GM19238 (cell line): ENCODE measurements around the gene CUX1.
"Not testable (repeated sequence)": the region's sequence is repeated elsewhere in the genome, so short reads cannot be mapped to it uniquely, and the experiment has no call there.

ENCODE experiments used
- DNase-seq: peaks from one replicate; pipeline ENCODE4 v3.0.0; 2011; ENCODE audit warnings: low spot score; ENCODE audit not compliant: insufficient read length

The CUX1 gene

DNA sequence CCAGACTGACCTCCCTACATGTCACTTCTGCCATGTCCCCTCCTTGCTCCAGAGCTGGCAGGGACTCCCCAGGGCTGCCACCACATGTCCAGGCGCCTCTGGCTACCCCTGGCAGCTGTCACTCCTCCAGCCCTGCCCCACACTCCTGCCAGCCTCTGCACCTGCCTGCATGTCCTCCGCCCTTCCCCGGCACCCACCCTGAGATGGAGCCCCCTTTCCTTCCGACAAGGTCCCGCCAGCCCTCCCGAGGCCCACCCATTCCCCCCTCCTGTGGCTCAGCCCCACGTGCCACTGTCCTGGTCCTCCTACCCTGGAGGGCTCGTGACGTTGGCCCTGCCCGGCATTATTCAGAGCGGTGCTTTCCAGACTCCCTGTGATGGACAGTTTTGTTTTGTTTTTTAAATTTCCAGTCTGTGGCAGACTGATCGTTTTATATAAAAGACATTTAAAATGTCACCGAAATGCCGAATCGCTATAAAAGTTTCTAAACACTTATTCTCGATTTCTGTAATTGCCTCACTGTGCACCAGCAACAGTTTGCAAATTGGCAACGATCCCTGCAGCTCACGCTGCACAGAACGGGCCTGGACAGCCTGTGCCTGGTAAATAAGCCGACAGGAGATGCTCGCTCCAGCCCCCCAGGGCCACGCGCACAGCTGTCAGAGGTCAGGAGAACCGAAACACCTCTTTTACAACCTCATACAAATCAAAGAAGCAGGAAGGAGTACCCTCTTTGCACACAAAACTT lies 358.2 kb downstream of the CUX1 start:
- no peak for DNase-seq

DNA sequence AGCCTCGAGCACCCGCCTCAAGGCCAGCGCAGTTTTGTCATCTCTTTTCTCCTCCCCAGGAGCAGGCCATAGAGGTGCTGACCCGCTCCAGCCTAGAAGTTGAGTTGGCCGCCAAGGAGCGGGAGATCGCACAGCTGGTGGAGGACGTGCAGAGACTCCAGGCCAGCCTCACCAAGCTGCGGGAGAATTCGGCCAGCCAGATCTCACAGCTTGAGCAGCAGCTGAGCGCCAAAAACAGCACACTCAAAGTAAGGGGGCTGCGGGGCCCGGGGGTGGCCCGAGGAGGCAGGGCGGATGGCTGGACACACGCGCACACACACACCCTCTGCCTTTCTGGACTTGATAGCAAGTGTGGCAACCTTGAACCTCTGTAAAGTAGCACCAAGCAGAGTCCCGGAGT lies 361.0 kb downstream of the CUX1 start:
- DNase-seq = no peak

DNA sequence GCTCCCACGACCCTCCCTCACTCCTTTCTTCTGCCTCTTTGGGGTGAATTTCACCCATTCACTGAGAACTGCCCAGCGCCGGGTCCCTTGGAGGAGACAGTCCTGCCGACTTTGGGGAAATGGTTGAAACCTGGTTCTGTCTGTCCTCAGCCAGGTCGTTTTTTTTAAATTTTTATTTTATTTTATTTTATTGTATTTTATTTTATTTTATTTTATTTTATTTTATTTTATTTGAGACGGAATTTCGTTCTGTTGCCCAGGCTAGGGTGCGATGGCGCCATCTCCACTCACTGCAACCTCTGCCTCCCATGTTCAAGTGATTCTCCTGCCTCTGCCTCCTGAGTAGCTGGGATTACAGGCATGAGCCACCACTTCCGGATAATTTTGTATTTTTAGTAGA lies 363.3 kb downstream of the CUX1 start:
- DNase-seq = no peak

DNA sequence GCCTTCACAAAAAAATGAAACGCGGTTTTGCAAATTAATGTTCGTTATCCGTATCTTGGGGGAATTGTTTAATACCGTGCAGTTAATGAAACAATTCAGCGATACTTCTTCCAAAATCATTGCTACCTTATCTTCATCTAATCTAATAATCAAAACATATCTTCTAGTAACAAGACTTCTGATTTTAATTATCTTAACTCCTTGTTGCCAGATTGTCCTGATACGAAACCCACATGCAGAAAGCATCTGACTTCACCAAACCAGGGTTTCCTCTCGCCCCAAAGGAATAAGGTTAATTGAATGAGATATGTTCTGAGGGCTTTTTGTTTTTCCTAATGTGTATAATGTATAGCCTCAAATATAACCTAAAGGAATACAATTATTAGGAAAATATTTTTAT lies 364.1 kb downstream of the CUX1 start:
- DNase-seq = no peak

DNA sequence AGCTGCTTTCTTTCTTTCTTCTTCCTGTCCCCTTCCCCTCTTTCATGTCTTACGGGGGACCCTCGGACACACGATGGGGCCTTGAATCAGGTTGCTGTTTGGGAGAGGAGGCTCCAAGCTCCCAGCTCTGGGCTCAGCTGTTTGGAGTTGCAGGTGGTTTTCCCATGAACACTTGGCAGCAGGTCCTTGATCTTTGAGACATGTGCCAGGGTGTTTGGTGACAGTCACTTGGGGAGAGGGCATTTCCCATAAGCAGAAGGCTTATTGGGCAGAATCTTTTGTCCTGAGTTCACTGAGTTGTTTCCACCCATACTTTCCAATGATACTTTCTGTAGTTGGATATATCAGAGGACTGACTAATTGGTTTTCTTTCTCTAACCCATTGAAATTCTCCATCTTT lies 364.6 kb downstream of the CUX1 start:
- no peak for DNase-seq

DNA sequence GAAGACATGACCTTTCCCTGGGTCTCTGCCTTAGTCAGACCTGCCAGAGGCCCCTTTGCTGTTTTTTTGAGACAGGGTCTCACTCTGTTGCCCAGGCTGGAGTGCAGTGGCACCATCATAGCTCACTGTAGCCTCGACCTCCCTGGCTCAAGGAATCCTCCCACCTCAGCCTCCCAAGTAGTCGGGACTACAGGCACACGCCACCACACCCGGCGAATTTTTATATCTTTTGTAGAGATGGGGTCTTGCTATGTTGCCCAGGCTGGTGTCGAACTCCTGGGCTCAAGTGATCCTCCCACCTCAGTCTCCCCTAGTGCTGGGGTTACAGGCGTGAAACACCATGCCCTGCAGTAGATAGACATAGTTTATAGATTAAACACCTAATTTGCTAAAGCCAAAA lies 366.4 kb downstream of the CUX1 start:
- not testable (repeated sequence) for DNase-seq

DNA sequence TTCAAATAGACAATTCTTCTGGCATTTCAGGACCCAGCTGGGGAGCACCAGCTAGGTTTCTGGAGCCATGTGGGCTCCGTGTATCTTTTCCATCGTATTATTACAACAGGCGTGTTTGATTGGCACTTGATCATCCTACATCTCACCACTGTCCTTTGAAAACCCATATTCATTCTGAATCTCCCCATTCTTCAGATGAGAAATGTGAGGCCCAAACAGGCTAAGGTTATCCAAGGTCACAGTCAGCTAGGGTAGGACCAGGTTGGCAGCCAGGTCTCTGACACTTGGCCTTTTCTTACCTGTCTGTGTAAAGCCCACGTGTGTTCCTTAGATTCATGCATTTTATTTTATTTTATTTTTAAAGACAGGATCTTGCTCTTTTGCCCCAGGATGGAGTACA lies 366.9 kb downstream of the CUX1 start:
- DNase-seq = no peak

DNA sequence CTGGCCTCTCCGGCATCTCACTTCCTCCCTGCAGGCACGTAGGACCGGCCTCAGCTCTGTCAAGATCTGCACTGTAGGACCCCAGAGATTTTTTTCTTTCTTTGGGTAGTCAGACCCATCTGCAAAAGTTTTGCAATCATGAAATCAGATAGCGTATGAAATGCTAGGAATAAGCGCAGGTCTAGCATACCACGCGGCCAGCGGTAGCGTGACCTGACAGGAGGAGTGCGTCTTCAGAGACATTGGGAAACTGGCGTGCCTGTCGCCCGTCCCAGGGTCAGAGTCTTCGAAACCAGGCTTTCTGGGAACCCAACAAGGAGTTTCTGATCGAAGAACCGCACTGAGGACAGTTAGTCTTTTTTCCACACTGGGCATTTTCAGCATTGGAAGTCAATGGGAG lies 368.4 kb downstream of the CUX1 start:
- DNase-seq = no peak

DNA sequence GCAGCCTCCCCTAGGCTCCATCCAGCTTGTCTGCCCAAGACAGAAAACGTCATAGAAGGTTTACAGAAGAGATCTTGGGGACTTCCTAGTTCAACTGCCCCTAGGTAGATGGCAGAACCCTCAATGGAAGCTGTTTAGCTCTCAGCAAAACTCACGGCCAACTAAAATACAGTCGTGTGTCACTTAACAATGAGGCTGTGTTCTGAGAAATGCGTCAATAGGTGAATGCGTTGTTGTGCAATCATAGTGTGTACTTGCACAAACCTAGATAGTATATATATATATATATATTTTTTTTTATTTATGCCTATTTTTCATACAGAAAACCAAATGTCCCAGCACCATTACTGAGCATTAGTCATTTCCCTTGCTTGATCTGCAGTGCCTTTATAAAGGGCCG lies 368.9 kb downstream of the CUX1 start:
- DNase-seq = no peak

DNA sequence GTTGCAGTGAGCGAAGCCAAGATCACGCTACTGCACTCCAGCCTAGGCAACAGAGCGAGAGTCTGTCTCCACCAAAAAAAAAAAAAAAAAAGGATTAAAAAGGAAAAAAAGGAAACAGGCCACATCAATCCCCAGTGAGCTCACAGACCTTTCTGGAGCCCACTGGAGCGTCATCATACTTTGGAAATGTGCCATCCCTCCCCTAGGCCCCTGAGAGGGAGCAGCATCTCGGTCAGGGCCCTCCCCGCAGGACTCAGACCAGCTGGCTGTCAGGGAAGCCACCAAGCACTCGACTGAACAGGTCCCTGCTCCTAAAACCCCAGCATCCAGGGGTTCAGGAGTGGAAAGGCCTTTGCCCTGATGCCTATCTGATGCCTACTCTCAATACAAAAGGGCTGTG lies 371.3 kb downstream of the CUX1 start:
- DNase-seq = no peak

DNA sequence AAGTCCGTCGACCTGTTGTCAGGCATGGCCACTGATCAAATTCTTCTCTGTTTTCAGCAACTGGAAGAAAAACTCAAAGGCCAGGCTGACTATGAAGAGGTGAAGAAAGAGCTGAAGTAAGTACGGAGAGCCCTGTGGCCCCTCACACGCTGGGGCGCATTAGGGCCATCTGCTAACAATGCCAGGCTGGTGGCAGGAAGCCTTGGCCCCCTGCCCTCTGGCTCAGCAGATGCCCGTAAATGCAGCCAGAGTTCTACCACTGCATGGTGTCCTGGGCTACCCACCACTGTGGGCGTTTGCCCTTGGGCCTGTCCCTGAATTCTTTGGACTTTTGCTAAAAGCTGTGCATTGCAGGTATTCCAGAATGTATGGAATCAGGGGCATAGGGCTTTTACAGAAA lies 372.3 kb downstream of the CUX1 start:
- no peak for DNase-seq

DNA sequence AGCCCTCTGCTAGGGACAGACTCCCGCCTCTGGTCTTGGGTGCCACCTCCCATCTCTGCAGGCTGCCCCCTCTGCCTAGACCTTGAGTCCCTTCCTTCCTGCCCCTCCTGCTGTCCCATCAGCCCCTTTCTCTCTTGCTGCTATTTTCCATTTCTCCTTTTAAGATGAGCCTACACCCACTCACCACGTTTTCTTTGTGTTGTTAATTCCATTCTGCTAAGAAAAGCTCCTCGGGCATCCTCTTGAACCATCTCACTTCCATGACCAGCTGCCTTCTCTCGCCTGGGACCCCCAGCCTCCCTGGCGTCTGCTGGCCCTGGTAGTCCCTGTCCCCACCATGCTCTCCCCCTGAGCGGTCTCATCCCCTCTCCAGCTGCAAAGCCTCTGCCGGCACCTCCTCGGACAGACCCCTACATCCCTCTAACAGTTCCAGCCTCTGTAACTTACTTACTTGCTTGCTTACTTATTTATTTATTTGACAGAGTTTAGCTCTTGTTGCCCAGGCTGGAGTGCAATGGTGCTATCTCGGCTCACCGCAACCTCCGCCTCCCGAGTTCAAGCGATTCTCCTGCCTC lies 373.4 kb downstream of the CUX1 start:
- no peak for DNase-seq

DNA sequence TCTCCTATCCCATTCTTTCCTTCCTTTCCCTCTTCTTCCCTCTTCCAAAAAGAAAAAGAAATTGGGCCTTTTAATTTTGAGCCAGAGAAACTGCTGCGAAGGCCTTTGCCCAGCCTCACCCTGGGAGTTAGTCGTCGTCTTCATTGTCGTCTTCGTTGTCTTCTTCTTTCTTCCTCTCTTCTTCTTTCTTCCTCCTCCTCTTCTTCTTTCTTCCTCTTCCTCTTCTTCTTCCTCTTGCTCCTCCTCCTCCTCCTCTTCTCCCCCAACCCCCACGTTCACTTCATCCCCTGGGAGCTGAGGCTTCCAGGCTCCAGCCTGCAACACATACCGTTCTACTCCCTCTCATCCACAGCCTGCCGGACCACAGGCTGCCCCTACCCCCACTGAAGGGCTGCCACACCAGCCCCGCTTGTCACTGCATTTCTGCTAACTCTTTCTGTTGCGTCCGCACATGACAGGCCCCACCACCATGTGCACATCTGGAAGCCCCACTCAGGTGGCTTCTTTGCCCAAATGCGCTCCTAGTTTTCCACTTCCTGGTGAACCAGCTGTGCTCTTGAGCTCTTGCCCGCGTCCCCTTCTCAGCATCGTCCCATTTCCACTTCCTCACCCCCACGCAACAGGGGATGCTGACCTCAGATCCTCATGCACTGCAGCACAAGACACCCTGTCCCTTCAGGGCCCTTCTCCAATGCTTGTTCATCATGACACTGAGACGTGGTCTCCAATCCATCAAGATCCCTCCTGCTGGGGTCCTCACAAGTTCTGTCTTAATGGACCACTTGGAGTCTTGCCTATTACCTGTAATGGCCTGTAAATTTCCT lies 374.3 kb downstream of the CUX1 start:
- no peak for DNase-seq

DNA sequence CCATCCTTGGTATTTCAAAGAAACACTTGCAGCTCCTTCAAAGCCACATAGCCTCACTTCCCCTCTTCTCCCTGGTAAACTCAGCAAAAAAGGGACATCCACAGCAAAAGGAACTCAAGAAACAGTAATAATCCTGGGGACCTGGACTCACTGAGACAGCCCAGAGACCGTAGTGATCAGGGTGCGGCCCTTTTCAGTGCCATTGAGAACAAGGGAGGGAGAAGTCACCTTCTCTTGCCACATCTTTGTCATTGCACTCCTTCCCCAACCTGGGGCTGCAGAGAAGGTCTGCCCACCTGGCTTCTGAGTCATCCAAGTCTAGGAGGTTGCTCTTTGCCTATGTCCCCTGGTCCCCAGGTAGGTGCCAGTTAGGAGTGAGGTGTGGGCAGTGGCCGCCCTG lies 375.4 kb downstream of the CUX1 start:
- DNase-seq = no peak

DNA sequence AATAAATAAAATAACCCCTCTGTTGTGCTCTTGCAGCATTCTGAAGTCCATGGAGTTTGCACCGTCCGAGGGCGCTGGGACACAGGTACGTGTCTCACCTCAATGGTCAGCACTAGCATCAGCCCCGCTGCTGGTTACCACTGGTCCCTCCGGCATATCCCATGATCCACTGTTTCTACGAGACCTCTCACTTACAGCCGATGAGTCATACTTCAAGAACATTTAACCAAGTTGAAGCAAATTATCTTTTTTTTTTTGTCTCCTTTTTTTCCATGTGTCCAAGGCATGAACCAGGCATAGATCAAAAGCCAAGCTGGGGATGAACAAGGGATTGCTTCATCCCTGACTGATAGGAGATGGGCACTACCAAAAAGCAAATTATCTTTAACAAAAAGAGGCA lies 376.4 kb downstream of the CUX1 start:
- DNase-seq = no peak

DNA sequence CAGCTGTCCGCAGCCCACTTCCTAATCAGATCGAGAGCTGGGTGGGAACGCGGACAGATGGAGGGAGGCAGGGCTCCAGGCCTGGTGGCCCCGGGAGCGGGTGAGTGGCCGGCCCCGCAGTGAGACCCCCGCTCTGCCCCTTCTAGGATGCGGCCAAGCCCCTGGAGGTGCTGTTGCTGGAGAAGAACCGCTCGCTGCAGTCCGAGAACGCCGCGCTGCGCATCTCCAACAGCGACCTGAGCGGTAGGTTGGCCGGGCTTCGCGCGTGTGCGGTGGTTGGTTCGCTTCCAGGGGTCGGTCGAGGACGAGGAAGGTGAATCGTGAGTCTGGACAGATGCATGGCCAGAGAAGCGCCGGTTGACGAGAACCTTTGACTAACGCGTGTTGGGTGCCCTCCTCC lies 377.9 kb downstream of the CUX1 start:
- DNase-seq = no peak

DNA sequence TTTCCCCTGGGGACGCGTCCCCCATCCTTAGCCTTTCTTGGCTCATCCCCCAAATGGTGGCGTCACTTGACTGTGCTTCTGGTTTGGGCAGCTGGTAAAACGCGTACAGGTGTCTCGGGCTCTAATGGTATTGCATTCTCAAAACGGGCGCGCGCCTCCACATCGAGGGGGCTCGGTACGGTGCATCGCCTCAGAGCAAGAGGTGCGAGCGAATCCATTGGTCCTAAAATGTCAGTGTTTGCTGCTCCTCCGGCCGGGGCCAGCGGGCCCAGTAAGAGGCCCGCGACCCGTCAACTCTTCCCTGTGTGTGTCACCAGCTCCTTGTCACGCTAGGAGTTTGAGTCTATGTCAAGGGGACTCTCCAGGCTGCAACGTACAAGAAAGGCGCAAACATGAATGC lies 378.6 kb downstream of the CUX1 start:
- no peak for DNase-seq

DNA sequence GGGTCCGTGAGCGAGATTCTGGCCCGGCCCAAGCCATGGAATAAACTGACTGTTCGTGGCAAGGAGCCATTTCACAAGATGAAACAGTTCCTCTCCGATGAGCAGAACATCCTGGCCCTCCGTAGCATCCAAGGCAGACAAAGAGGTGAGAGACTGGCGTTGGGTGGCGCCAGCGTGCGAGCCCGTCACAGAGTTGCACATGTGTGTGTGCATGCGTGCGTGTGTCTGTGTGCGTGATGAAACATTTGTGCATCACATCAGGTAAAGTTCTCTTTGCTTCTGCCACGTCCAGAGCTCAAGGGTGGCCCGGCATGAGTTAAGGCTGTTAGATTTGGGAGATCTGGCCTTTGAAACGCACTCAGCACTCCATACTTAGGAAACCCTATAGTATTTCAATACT lies 379.7 kb downstream of the CUX1 start:
- no peak for DNase-seq

DNA sequence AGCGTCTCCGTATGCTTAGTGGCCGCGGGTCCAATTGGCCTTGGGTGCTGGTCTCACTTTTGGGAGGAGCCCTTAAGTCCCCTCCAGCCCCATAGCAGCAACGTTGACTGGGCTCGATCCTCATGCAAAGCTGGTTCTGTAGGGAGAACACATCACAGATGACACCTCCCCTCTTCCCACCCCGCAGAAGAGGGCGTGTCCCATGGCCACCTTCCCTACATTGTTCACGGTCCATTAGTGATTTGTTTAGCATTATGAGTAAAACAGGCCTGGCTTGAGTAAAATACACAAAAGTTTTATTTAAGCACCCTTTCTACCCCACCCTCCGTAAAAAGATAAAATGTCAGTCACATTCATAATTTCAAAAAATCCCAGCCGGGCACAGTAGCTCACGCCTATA lies 380.2 kb downstream of the CUX1 start:
- DNase-seq = no peak

DNA sequence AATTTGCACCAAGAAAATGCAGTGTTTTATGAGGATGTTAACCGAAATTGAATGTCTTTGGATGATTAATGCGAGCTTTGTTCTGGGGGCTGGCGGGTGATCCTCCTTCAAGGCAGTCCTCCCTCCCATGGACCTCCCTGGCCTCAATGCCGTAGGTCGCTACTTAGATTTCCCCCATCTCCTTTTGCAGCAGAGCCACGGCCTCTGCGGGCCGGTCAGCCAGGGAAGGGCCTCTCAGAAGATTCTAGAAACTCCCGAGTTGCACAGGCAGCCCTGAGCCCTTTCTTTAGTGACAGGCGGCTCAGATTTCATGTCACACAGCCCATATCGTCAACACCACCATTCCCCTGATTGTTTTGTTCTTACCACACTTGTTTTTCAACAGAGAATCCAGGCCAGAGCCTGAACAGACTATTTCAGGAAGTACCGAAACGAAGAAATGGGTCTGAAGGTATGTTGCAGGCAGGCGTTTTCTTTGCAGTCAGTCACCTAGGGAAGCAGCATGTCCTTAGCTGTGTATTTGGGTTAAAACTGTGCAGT lies 381.1 kb downstream of the CUX1 start:
- no peak for DNase-seq

DNA sequence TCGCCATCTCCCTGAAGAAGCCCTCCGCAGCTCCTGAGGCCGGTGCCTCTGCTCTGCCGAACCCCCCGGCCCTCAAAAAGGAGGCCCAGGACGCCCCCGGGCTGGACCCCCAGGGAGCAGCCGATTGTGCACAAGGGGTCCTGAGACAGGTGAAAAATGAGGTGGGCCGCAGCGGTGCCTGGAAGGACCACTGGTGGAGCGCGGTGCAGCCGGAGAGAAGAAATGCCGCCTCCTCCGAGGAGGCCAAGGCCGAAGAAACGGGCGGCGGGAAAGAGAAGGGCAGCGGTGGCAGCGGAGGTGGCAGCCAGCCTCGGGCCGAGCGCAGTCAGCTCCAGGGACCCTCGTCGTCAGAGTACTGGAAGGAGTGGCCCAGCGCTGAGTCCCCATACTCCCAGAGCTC lies 384.1 kb downstream of the CUX1 start:
- no peak for DNase-seq

DNA sequence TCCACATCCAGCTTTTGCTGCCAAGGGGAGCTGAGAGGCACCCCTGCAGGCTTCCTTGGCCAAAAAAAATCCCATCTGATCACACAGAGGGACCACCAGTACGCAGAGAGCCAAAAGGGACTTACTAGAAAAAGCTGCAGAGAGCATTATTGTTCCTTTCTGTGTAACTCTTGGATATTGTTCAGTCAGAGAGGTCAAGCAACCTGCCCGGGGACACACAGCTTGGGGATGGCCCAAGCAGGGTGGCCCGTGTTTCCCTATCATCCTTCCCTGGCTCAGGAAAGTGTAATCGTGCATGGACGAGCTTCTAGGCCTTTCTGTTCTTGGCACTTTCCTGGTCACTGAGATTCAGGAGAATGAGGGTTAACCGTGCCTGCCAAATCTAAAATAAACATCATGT lies 385.1 kb downstream of the CUX1 start:
- no peak for DNase-seq
